B cell (primary cell): ENCODE results near the gene ST6GALNAC1. TPM values are rescaled to one million over a fixed set of nuclear protein-coding genes. Genes with fewer than 3 reads are reported as not detected.

ENCODE experiments used
- ATAC-seq: fragments of 200-7000 bp; cut with Tn5 transposase; one replicate; pipeline ENCODE4 v1.10.0; 2021; ENCODE audit warnings: low read depth, mild to moderate bottlenecking, moderate number of reproducible peaks, moderate library complexity
- CTCF ChIA-PET: fragments of 350-600 bp; sonication (Branson Sonifier 250); formaldehyde crosslinking; loops from one replicate; lab custom pipeline; 2021; ENCODE audit warnings: antibody characterized with exemption, inconsistent platforms; lab: Charles Lee
- POLR2A ChIA-PET: fragments of 350-600 bp; sonication (Branson Sonifier 250); formaldehyde crosslinking; loops from one replicate; lab custom pipeline; 2021; ENCODE audit warnings: antibody characterized with exemption; lab: Charles Lee
- DNase-seq: peaks from one replicate; pipeline ENCODE4 v3.0.0; 2013
- H2AFZ ChIP-seq: 2 replicates; pipeline ENCODE4 v1.6.1; 2012; ENCODE audit warnings: mild to moderate bottlenecking, low read depth, low read length; ENCODE audit not compliant: insufficient read depth, poor library complexity, severe bottlenecking
- H3K27ac ChIP-seq, 2 donors: 1 replicate in 1 of 2; 2 replicates in 1 of 2; pipeline ENCODE4 v1.5.1; 2012 to 2013; ENCODE audit warnings: low read length in 2 of 2, mild to moderate bottlenecking in 2 of 2, moderate library complexity in 1 of 2
- H3K27me3 ChIP-seq, 4 experiments: fragments of 200-600 bp in 1 of 4; sonication (generic) in 1 of 4; replicated peaks in 1 of 4; 1 replicate in 2 of 4; 2 replicates in 2 of 4; pipeline versions ENCODE4 v1.6.1 to v1.7.0; 2013 to 2016; ENCODE audit warnings: low read length in 3 of 4, mild to moderate bottlenecking in 2 of 4, mixed read lengths in 1 of 4, moderate library complexity in 1 of 4; ENCODE audit not compliant: insufficient read depth in 4 of 4, control insufficient read depth in 3 of 4; ENCODE audit errors: control extremely low read depth in 1 of 4
- H3K36me3 ChIP-seq, 2 experiments: replicated peaks in 1 of 2; 1 replicate in 1 of 2; 2 replicates in 1 of 2; pipeline versions ENCODE4 v1.6.1 to v1.7.1; 2013; ENCODE audit warnings: low read length in 1 of 2; ENCODE audit not compliant: insufficient read depth in 2 of 2, control insufficient read depth in 1 of 2; ENCODE audit errors: control extremely low read depth in 1 of 2, extremely low read depth in 1 of 2
- H3K4me1 ChIP-seq, 2 donors: fragments of 200-600 bp in 1 of 2; sonication (generic) in 1 of 2; 1 replicate in 1 of 2; 2 replicates in 1 of 2; pipeline versions ENCODE4 v1.5.1 to v1.6.1; 2013 to 2017; ENCODE audit warnings: low read length in 2 of 2; ENCODE audit not compliant: control insufficient read depth in 2 of 2, insufficient read depth in 2 of 2
- H3K4me2 ChIP-seq: replicated peaks from 2 replicates; pipeline ENCODE3; 2012; ENCODE audit warnings: mild to moderate bottlenecking, low read depth, low read length; ENCODE audit not compliant: poor library complexity, severe bottlenecking
- H3K4me3 ChIP-seq, 5 experiments: fragments of 200-600 bp in 1 of 5; sonication (generic) in 1 of 5; 1 replicate in 3 of 5; 2 replicates in 2 of 5; pipeline versions ENCODE4 v1.5.1 to v1.7.0; 2011 to 2016; ENCODE audit warnings: low read length in 4 of 5, mild to moderate bottlenecking in 4 of 5, low read depth in 2 of 5, control low read depth in 1 of 5, moderate library complexity in 1 of 5; ENCODE audit not compliant: insufficient read depth in 1 of 5; ENCODE audit errors: control extremely low read depth in 1 of 5, extremely low read depth in 1 of 5
- H3K79me2 ChIP-seq: fragments of 200-600 bp; sonication (generic); one replicate; pipeline ENCODE4 v1.6.0; 2016; ENCODE audit warnings: low read length; ENCODE audit not compliant: control insufficient read depth, insufficient read depth
- H3K9ac ChIP-seq: fragments of 200-600 bp; sonication (generic); 2 replicates; pipeline ENCODE4 v1.6.1; 2017; ENCODE audit warnings: mild to moderate bottlenecking, low read length, moderate library complexity
- H3K9me3 ChIP-seq, 3 donors: one replicate each; pipeline versions ENCODE4 v1.6.1 to v1.7.1; 2013; ENCODE audit warnings: low read length in 2 of 3; ENCODE audit not compliant: control insufficient read depth in 2 of 3, insufficient read depth in 1 of 3; ENCODE audit errors: control extremely low read depth in 1 of 3
- H4K20me1 ChIP-seq: 2 replicates; pipeline ENCODE4 v1.6.0; 2012; ENCODE audit warnings: mild to moderate bottlenecking, low read length; ENCODE audit not compliant: insufficient read depth, control insufficient read depth, poor library complexity, severe bottlenecking
- H3K27ac Mint-ChIP-seq: one replicate; pipeline ENCODE4 v1.8.0; 2021; ENCODE audit warnings: mixed read lengths
- H3K27me3 Mint-ChIP-seq: one replicate; pipeline ENCODE4 v1.8.0; 2021; ENCODE audit warnings: mixed read lengths
- H3K4me1 Mint-ChIP-seq: one replicate; pipeline ENCODE4 v1.8.0; 2021; ENCODE audit warnings: mixed read lengths
- H3K4me3 Mint-ChIP-seq: one replicate; pipeline ENCODE4 v1.8.0; 2021; ENCODE audit warnings: mixed read lengths
- H3K9me3 Mint-ChIP-seq: one replicate; pipeline ENCODE4 v1.8.0; 2022; ENCODE audit warnings: mixed read lengths; ENCODE audit not compliant: insufficient read depth
- EZH2 ChIP-seq: IDR thresholded peaks from 2 replicates; pipeline ENCODE4 v1.6.1; 2012; ENCODE audit warnings: borderline replicate concordance, low read depth, mild to moderate bottlenecking, moderate library complexity, low read length; ENCODE audit not compliant: insufficient read depth, poor library complexity, severe bottlenecking
- WGBS: methylation state at CpG from one replicate; pipeline ENCODE4 v1.1.5; 2013; ENCODE audit warnings: missing lambda C conversion rate; ENCODE audit not compliant: insufficient coverage; 5-methylcytosine and 5-hydroxymethylcytosine counted together
- intact Hi-C: fragments of 100-400 bp; cut with micrococcal nuclease; formaldehyde crosslinking; loops from one replicate; pipeline ENCODE4 v1.10.0; 2022
- polyA plus RNA-seq: library from polyadenylated mRNA; depleted of rRNA; stranded (reverse); fragments of >200 nt; gene quantifications from 2 replicates; pipeline ENCODE4 v1.2.3, GENCODE V29; 2012
- total RNA-seq, 2 donors: library from RNA; stranded (reverse); fragments of 120-200 nt in 1 of 2; gene quantifications; 1 replicate in 1 of 2; 2 replicates in 1 of 2; pipeline versions ENCODE4 v1.2.3 to v1.2.4, GENCODE V29; 2013 to 2022
- TF ChIP-seq, protein P1 (sequence below): fragments of 200-600 bp; IDR thresholded peaks from one replicate; pipeline ENCODE4 v1.8.0; 2022; ENCODE audit warnings: antibody characterized with exemption, mild to moderate bottlenecking

Gene ST6GALNAC1
- total and polyA plus RNA-seq, 2 donors (not counting 1 experiment from before 2014, with no cell fraction given): not detected

DNA sequence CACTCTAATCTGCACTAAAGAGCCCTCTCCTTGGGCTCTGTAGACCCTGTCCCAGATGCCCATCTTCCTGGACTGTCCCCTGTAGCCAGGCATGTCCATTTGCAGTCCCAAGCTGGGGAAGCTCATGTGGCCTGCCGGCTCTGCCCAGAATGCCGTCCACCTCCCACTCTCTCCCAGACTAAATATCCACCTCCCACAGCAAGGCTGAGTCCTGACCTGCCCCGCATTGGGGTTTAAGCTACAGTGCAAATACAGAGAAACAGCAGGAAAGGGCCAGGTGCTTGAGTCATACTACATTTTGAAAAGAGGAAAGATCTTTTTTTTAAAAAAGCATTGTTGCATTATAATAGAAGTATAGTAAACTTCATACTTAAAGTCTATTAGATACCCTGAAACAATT, 60.9 kb downstream of the ST6GALNAC1 start:
- Mint-ChIP-seq H3K9me3 (no peaks in the 10 kb centered on the region), H3K27ac (no peak overlapping the region), H3K27me3 (peaks cover 23% of the 10 kb centered on the region), H3K4me1 (peaks cover 12% of the 10 kb centered on the region), H3K4me3 (no peak overlapping the region)
- no peak overlapping the region for H3K4me2 ChIP-seq
- peaks cover 0 to 28% (median 14%) of the 10 kb centered on the region in 4 experiments for H3K27me3 ChIP-seq
- H3K9ac ChIP-seq: no peak overlapping the region
- H3K36me3 ChIP-seq: no peaks in the 10 kb centered on the region
- TF ChIP-seq EZH2: no peak
- TF ChIP-seq, protein P1, sequence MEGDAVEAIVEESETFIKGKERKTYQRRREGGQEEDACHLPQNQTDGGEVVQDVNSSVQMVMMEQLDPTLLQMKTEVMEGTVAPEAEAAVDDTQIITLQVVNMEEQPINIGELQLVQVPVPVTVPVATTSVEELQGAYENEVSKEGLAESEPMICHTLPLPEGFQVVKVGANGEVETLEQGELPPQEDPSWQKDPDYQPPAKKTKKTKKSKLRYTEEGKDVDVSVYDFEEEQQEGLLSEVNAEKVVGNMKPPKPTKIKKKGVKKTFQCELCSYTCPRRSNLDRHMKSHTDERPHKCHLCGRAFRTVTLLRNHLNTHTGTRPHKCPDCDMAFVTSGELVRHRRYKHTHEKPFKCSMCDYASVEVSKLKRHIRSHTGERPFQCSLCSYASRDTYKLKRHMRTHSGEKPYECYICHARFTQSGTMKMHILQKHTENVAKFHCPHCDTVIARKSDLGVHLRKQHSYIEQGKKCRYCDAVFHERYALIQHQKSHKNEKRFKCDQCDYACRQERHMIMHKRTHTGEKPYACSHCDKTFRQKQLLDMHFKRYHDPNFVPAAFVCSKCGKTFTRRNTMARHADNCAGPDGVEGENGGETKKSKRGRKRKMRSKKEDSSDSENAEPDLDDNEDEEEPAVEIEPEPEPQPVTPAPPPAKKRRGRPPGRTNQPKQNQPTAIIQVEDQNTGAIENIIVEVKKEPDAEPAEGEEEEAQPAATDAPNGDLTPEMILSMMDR: no peak
- H3K9me3 ChIP-seq: no peaks in the 10 kb centered on the region
- 50% methylated on average over 2 of the region's 3 CpGs for WGBS
- CTCF ChIA-PET: interaction anchor here (0.6 to 1.4 kb wide), 2 partner anchors 14 to 36 kb away, joined by 3 to 5 read pairs; no protein-coding TSS in a partner anchor
- H4K20me1 ChIP-seq: no peaks in the 10 kb centered on the region
- no peak for ATAC-seq
- no peak for DNase-seq
- no peak overlapping the region for H2AFZ ChIP-seq
- H3K4me3 ChIP-seq: no peak overlapping the region
- POLR2A ChIA-PET: interaction anchor here (0.6 to 0.7 kb wide), 2 partner anchors 11 to 681 kb away, joined by 4 to 7 read pairs; no protein-coding TSS in a partner anchor
- peaks cover 21% of the 10 kb centered on the region in 2 donors for H3K4me1 ChIP-seq
- no peak overlapping the region for H3K27ac ChIP-seq
- intact Hi-C loops: no loop called here
- no peaks in the 10 kb centered on the region for H3K79me2 ChIP-seq

DNA sequence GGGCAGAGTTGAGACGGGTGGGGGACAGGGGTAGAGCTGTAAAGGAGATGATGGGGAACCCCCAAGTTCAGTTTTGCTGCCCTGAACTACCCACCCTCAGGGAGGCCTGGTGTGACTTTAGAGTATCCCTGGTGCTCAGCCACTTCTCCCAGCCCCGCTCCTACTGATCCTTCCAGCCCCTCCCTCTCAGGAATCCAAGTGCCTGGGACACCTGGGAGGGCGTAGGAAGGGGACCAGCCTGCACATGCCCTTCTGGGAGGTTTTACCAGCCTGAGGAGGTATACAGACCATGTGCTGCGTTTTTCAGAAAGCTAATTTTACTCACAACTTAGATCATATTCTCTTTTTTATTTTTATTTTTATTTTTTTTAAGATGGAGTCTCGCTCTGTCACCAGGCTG, 62.0 kb downstream of the ST6GALNAC1 start:
- Histone ChIP-seq H3K4me3 (no peak overlapping the region), H3K36me3 (no peaks in the 10 kb centered on the region), H4K20me1 (no peaks in the 10 kb centered on the region), H3K27me3 (peaks cover 0 to 19% (median 7%) of the 10 kb centered on the region in 4 experiments), H3K4me1 (peaks cover 14 to 15% of the 10 kb centered on the region in 2 donors), H2AFZ (no peak overlapping the region), H3K27ac (no peak overlapping the region), H3K79me2 (no peaks in the 10 kb centered on the region), H3K9ac (no peak overlapping the region), H3K9me3 (no peaks in the 10 kb centered on the region), H3K4me2 (no peak overlapping the region)
- H3K27me3 Mint-ChIP-seq: peaks cover 15% of the 10 kb centered on the region
- H3K9me3 Mint-ChIP-seq: no peaks in the 10 kb centered on the region
- no peak for ATAC-seq
- POLR2A ChIA-PET: no interaction called here
- no peak overlapping the region for H3K4me3 Mint-ChIP-seq
- intact Hi-C loops: no loop called here
- no peak overlapping the region for H3K27ac Mint-ChIP-seq
- TF ChIP-seq, protein P1: no peak
- TF ChIP-seq EZH2: no peak
- no peak for DNase-seq
- 100% methylated on average over 1 of the region's 5 CpGs for WGBS
- peaks cover 4% of the 10 kb centered on the region for H3K4me1 Mint-ChIP-seq
- CTCF ChIA-PET: interaction anchor here (0.7 to 1.4 kb wide), 4 partner anchors 8 to 497 kb away, joined by 3 to 5 read pairs (median 4); no protein-coding TSS in a partner anchor
